22Rv1 (cell line): Measurements from ENCODE around the gene NELFB.

Experiments
- CTCF ChIP-seq: fragments of 450-650 bp; IDR thresholded peaks from 2 replicates; pipeline ENCODE4 v1.5.1; 2017; ENCODE audit warnings: mild to moderate bottlenecking
- ZFX ChIP-seq: fragments of 450-650 bp; IDR thresholded peaks from 2 replicates; pipeline ENCODE4 v1.6.1; 2017; ENCODE audit warnings: antibody characterized with exemption, borderline replicate concordance

- peak; percentile 93 for TF ChIP-seq CTCF
- TF ChIP-seq ZFX: no peak
Observed at GRCh38 chr9:137295238-137295811, 40.2 kb downstream of the NELFB start.
